SK-N-SH treated with all-trans-retinoic acid at 6 μM for 48 hours (cell line): ENCODE measurements around the gene PPP2R3B.

Source experiments
- ATAC-seq: fragments of 200-7000 bp; cut with Tn5 transposase; 3 replicates; pipeline ENCODE4 v1.9.1; 2020; ENCODE audit warnings: mild to moderate bottlenecking, moderate library complexity
- ARNTL ChIP-seq: fragments of 450-650 bp; formaldehyde crosslinking; IDR thresholded peaks from 2 replicates; pipeline ENCODE4 v1.5.0; 2020; ENCODE audit warnings: low read depth, mild to moderate bottlenecking, moderate library complexity, borderline replicate concordance
- BACH2 ChIP-seq: fragments of 250-450 bp; sonication (Bioruptor Pico); IDR thresholded peaks from 2 replicates; pipeline ENCODE4 v1.9.0; 2021; ENCODE audit warnings: mild to moderate bottlenecking, borderline replicate concordance
- CSDC2 ChIP-seq: fragments of 250-450 bp; sonication (Bioruptor Pico); IDR thresholded peaks from 2 replicates; pipeline ENCODE4 v1.5.0; 2020; ENCODE audit warnings: mild to moderate bottlenecking, moderate library complexity
- ESRRG ChIP-seq: fragments of 250-450 bp; sonication (Bioruptor Pico); IDR thresholded peaks from 2 replicates; pipeline ENCODE4 v1.6.1; 2021; ENCODE audit warnings: mild to moderate bottlenecking
- ISL1 ChIP-seq: fragments of 250-450 bp; sonication (Bioruptor Pico); IDR thresholded peaks from 2 replicates; pipeline ENCODE4 v2.1.2; 2022; ENCODE audit warnings: mild to moderate bottlenecking, moderate library complexity
- OSR1 ChIP-seq: fragments of 250-450 bp; sonication (Bioruptor Pico); IDR thresholded peaks from 2 replicates; pipeline ENCODE4 v1.8.0; 2022; ENCODE audit warnings: moderate library complexity, mild to moderate bottlenecking, inconsistent platforms
- RARB ChIP-seq: fragments of 250-450 bp; sonication (Bioruptor Pico); IDR thresholded peaks from 2 replicates; pipeline ENCODE4 v1.8.0; 2021; ENCODE audit warnings: mild to moderate bottlenecking, moderate library complexity
- SNAI2 ChIP-seq: fragments of 250-450 bp; sonication (Bioruptor Pico); IDR thresholded peaks from 2 replicates; pipeline ENCODE4 v1.5.0; 2020; ENCODE audit warnings: mild to moderate bottlenecking, moderate library complexity
- TCF4 ChIP-seq: fragments of 250-450 bp; sonication (Bioruptor Pico); IDR thresholded peaks from 2 replicates; pipeline ENCODE4 v1.8.0; 2021; ENCODE audit warnings: mild to moderate bottlenecking, moderate library complexity, borderline replicate concordance
- TOX ChIP-seq: fragments of 250-450 bp; sonication (Bioruptor Pico); IDR thresholded peaks from 2 replicates; pipeline ENCODE4 v1.8.0; 2021; ENCODE audit warnings: mild to moderate bottlenecking, moderate library complexity, borderline replicate concordance
- ZC3H10 ChIP-seq: fragments of 250-450 bp; sonication (Bioruptor Pico); IDR thresholded peaks from 2 replicates; pipeline ENCODE4 v1.5.1; 2021; ENCODE audit warnings: mild to moderate bottlenecking, moderate library complexity
- ZFP3 ChIP-seq: fragments of 250-450 bp; sonication (Bioruptor Pico); IDR thresholded peaks from 2 replicates; pipeline ENCODE4 v1.5.0; 2020; ENCODE audit warnings: mild to moderate bottlenecking, moderate library complexity
- ZFP30 ChIP-seq: fragments of 450-650 bp; formaldehyde crosslinking; IDR thresholded peaks from 2 replicates; pipeline ENCODE4 v1.5.0; 2022; ENCODE audit warnings: mild to moderate bottlenecking, moderate library complexity
- ZNF565 ChIP-seq: fragments of 450-650 bp; formaldehyde crosslinking; conservative IDR thresholded peaks from 2 replicates; pipeline ENCODE4 v1.5.0; 2020; ENCODE audit warnings: low read depth, mild to moderate bottlenecking, moderate library complexity
- ZNF70 ChIP-seq: fragments of 450-650 bp; formaldehyde crosslinking; IDR thresholded peaks from 2 replicates; pipeline ENCODE4 v1.5.0; 2020; ENCODE audit warnings: mild to moderate bottlenecking, moderate library complexity
- ZNF8 ChIP-seq: fragments of 450-650 bp; formaldehyde crosslinking; IDR thresholded peaks from 2 replicates; pipeline ENCODE4 v1.5.0; 2020; ENCODE audit warnings: mild to moderate bottlenecking, moderate library complexity
- TF ChIP-seq, protein P1 (sequence below): fragments of 250-450 bp; sonication (Bioruptor Pico); IDR thresholded peaks from 2 replicates; pipeline ENCODE4 v1.5.0; 2020; ENCODE audit warnings: mild to moderate bottlenecking, moderate library complexity
- TF ChIP-seq, protein P2 (sequence below): fragments of 250-450 bp; sonication (Bioruptor Pico); IDR thresholded peaks from 2 replicates; pipeline ENCODE4 v1.8.0; 2021; ENCODE audit warnings: low read depth, mild to moderate bottlenecking, moderate library complexity, borderline replicate concordance
- TF ChIP-seq, protein P3 (sequence below): fragments of 250-450 bp; sonication (Bioruptor Pico); IDR thresholded peaks from 2 replicates; pipeline ENCODE4 v1.5.1; 2020; ENCODE audit warnings: low read depth, mild to moderate bottlenecking, moderate library complexity
- TF ChIP-seq, protein P4 (sequence below): fragments of 250-450 bp; sonication (Bioruptor Pico); IDR thresholded peaks from 2 replicates; pipeline ENCODE4 v1.5.1; 2021; ENCODE audit warnings: mild to moderate bottlenecking, moderate library complexity

The PPP2R3B gene

DNA sequence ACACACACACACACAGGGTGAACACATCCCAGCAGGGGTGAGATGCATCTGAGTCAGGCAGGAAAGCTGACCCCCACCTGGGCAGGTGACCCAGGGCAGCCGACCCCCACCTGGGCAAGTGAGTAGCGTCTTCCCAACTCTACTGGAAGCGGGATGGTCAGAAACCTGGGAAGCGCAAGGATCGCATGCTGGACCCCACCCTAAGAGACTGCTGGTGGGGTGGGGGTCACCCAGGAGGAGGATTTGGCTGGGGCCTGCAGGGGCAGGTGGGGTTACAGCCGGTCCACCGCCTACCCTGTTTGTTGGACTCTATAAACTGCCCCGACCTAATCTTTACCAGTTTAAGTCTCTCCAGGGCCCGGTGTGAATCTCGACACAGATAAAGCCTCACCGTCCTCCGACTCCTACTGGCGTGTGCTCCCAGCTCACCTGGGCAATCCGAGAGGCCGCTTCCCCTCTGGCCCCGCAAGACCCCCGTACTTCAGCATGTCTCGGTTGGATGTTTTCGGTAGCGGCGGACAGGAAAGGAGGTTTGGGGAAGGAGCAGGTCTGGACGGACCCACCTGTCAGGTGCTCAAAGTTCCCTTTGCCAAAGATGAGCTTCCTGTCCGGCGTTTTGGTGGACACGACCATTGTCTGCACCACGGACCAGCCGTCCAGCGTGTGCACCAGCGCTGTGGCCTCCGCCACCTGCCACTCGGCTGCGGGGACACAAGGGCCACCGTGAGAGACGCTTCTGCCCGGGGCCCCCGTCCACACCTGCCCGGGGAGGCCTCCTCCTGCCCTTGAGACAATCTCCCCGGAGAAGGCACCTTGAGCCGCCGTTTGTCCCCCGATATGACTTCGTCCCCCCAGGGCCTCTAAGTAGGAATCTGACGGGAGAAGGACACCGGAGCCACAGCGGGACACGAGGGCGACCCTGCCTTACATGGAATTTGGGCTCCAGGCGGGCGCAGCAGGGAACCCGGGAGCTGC lies 70.1 kb downstream of the PPP2R3B start:
- TF ChIP-seq, protein P1, sequence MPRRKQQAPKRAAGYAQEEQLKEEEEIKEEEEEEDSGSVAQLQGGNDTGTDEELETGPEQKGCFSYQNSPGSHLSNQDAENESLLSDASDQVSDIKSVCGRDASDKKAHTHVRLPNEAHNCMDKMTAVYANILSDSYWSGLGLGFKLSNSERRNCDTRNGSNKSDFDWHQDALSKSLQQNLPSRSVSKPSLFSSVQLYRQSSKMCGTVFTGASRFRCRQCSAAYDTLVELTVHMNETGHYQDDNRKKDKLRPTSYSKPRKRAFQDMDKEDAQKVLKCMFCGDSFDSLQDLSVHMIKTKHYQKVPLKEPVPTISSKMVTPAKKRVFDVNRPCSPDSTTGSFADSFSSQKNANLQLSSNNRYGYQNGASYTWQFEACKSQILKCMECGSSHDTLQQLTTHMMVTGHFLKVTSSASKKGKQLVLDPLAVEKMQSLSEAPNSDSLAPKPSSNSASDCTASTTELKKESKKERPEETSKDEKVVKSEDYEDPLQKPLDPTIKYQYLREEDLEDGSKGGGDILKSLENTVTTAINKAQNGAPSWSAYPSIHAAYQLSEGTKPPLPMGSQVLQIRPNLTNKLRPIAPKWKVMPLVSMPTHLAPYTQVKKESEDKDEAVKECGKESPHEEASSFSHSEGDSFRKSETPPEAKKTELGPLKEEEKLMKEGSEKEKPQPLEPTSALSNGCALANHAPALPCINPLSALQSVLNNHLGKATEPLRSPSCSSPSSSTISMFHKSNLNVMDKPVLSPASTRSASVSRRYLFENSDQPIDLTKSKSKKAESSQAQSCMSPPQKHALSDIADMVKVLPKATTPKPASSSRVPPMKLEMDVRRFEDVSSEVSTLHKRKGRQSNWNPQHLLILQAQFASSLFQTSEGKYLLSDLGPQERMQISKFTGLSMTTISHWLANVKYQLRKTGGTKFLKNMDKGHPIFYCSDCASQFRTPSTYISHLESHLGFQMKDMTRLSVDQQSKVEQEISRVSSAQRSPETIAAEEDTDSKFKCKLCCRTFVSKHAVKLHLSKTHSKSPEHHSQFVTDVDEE (CRISPR knock-in tag): no peak
- no peak for TF ChIP-seq ZFP30 (CRISPR knock-in tag)
- TF ChIP-seq, protein P2, sequence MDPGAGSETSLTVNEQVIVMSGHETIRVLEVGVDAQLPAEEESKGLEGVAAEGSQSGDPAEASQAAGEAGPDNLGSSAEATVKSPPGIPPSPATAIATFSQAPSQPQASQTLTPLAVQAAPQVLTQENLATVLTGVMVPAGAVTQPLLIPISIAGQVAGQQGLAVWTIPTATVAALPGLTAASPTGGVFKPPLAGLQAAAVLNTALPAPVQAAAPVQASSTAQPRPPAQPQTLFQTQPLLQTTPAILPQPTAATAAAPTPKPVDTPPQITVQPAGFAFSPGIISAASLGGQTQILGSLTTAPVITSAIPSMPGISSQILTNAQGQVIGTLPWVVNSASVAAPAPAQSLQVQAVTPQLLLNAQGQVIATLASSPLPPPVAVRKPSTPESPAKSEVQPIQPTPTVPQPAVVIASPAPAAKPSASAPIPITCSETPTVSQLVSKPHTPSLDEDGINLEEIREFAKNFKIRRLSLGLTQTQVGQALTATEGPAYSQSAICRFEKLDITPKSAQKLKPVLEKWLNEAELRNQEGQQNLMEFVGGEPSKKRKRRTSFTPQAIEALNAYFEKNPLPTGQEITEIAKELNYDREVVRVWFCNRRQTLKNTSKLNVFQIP: no peak
- no peak for TF ChIP-seq RARB (CRISPR knock-in tag)
- no peak for TF ChIP-seq ISL1 (CRISPR knock-in tag)
- TF ChIP-seq BACH2 (CRISPR knock-in tag): no peak
- TF ChIP-seq CSDC2 (CRISPR knock-in tag): no peak
- TF ChIP-seq, protein P3, sequence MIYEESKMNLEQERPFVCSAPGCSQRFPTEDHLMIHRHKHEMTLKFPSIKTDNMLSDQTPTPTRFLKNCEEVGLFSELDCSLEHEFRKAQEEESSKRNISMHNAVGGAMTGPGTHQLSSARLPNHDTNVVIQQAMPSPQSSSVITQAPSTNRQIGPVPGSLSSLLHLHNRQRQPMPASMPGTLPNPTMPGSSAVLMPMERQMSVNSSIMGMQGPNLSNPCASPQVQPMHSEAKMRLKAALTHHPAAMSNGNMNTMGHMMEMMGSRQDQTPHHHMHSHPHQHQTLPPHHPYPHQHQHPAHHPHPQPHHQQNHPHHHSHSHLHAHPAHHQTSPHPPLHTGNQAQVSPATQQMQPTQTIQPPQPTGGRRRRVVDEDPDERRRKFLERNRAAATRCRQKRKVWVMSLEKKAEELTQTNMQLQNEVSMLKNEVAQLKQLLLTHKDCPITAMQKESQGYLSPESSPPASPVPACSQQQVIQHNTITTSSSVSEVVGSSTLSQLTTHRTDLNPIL (CRISPR knock-in tag): no peak
- TF ChIP-seq ZC3H10 (CRISPR knock-in tag): no peak
- no peak for TF ChIP-seq SNAI2 (CRISPR knock-in tag)
- no peak for TF ChIP-seq OSR1 (CRISPR knock-in tag)
- TF ChIP-seq, protein P4, sequence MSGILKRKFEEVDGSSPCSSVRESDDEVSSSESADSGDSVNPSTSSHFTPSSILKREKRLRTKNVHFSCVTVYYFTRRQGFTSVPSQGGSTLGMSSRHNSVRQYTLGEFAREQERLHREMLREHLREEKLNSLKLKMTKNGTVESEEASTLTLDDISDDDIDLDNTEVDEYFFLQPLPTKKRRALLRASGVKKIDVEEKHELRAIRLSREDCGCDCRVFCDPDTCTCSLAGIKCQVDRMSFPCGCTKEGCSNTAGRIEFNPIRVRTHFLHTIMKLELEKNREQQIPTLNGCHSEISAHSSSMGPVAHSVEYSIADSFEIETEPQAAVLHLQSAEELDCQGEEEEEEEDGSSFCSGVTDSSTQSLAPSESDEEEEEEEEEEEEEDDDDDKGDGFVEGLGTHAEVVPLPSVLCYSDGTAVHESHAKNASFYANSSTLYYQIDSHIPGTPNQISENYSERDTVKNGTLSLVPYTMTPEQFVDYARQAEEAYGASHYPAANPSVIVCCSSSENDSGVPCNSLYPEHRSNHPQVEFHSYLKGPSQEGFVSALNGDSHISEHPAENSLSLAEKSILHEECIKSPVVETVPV (CRISPR knock-in tag): no peak
- TF ChIP-seq TOX (CRISPR knock-in tag): no peak
- TF ChIP-seq ARNTL (CRISPR knock-in tag): no peak
- no peak for TF ChIP-seq ZFP3 (CRISPR knock-in tag)
- TF ChIP-seq ZNF70 (CRISPR knock-in tag): no peak

DNA sequence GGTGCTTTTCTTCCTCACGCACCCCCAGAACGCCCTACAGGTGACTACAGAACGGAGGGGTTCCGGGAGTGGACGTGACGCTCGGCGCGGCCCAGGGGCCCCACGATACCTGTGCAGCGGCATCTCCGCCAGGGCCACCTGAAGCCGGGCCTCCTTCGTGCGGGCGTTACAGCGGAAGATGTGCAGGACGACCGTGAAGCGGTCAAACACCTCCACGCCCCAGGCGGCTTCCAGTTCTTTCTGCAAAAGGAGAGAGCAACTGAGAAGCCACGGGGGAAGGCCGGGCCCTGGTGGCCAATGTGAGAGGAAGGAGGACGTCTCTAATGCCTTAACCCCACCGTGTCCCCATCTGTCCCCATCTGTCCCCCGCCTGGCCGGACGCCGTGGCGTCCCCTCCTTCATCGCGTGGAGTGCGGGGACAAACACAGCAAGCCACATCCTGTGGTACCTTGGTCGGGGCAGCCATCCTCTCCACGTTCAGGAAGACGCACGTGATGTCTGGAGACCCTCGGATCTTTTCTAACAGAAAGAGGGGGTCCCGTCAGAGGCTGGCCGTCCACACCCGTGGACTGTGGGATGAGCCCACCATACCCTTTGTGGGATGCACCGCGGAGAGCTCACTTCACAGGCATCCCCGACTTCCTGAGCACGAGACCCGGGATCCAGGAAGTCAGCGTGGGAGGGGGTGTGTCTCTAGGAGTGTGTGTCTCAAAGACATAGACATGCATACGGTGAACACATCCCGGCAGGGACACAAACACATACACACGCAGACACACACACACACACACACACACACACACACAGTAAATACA lies 71.7 kb downstream of the PPP2R3B start:
- ATAC-seq: no peak
- TF ChIP-seq, protein P3 (CRISPR knock-in tag): no peak
- TF ChIP-seq ARNTL (CRISPR knock-in tag) (no peak), TCF4 (CRISPR knock-in tag) (no peak), ESRRG (no peak), CSDC2 (CRISPR knock-in tag) (no peak), ZNF565 (CRISPR knock-in tag) (no peak), ZNF8 (no peak), ZNF70 (CRISPR knock-in tag) (no peak)
- TF ChIP-seq, protein P4 (CRISPR knock-in tag): no peak

More for the DNA sequence above, 70.1 kb downstream of the PPP2R3B start:
- ATAC-seq: no peak
